SKM-1 (cell line): ENCODE data around the gene TMBIM4.
"Not testable (repeated sequence)": the region's sequence is repeated elsewhere in the genome, so short reads cannot be mapped to it uniquely, and the experiment has no call there.

ENCODE experiments used
- DNase-seq: peaks from one replicate; lab custom pipeline; 2025; ENCODE audit not compliant: unreplicated experiment; lab: John Stamatoyannopoulos, UW

TMBIM4 gene, protein sequence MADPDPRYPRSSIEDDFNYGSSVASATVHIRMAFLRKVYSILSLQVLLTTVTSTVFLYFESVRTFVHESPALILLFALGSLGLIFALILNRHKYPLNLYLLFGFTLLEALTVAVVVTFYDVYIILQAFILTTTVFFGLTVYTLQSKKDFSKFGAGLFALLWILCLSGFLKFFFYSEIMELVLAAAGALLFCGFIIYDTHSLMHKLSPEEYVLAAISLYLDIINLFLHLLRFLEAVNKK

DNA sequence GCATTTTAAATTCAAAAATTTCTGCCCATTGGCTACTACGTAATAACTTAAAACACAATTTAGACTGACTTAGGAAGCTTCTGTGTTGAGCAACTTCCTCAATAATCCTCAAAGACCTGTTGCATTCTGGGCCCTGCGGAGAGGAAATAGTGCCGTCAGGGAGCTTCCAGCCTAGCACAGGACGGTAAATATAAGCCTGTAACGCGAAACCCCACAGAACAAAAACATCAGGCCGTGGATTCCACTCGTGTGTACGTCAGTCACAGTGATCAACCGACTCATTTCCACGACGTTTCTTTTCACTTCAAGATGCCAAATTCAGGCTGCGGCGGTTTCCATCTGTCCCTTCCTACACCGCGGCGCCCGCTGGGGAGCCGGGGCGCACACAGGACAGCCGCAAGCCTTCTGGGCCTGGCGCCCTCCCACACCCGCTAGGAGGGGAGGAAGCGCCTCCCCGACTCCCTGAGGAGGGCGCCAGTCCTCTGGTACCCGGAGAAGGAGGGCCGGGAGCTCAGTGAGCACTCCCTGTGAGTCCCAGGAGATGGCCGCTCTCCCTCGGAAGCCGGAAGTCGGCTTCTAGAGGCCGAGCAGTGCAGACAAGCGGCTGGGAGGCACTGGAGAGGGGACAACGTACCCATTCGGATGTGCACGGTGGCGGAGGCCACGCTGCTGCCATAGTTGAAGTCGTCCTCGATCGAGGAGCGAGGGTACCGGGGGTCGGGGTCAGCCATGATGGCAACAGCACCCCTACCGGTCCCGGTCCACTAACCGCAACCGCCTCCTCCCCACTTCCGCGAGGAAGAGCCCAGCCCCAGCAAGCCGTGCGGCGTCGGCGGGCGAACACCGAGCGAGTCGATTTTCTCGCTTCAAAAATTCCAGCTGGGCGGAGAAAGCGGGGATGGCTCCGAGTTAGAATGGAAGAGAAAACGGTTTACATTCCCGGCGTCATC, at the start of gene TMBIM4:
TMBIM4 (minus strand) TSS at position 776 of the 950 bp plus-strand sequence; CDS start at position 731, 45 bp downstream.
- DNase-seq, result peak; percentile 54

DNA sequence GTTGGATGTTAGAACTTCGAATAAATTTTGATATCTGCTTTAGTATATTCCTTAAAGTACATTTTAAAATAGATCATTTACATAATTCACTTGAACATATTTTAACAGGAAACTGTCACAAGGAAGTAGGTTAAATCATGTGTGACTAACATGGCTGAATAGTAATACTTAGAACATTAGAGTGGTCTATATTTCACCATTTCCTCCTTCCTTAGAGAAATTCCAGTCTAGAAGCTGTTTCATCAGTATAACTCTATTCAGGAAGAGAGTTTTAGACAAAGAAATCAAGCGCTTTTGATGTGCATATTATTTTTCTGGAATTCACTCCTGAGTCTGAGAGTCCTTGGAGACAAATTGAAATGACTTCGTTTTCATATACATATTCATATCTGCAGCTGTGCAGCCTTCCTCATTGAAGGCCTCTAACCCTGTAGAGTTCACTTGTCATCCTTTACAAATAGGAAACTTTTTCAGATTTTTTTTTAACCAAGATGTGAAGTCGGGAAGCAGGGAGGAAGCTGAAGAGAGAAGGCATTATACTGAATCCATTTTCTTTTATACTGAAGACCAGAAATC, 47.6 kb upstream of the TMBIM4 start:
- DNase-seq, result no peak

DNA sequence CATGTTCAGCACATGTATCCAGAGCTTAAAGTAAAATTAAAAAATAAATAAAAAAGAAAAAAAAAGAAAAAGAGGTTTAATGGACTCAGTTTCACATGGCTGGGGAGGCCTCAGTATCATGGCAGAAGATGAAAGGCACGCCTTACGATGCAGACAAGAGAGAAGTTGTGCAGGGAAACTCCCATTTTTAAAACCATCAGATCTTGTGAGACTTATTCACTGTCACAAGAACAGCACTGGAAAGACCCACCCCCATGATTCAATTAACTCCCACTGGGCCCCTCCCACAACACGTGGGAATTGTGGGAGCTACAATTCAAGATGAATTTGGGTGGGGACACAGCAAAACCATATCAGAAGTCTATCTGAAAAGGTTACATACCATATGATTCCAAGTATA, 43.2 kb upstream of the TMBIM4 start:
- DNase-seq, result not testable (repeated sequence)

DNA sequence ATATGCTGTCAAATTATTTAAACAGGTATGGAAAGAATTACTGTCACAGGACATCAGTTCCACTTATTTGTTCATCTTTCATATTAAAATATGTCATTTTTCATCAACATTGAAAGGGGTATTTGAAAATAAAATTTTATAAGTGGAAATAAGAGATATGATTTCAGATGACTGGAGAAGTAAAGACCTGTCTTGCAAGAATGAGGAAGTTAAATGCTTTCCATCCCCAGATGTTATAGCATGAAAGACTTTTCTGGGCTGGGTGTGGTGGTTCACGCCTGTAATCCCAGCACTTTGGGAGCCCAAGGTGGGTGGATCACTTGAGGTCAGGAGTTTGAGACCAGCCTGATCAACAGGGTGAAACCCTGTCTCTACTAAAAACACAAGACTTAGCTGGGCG, 41.8 kb upstream of the TMBIM4 start:
- DNase-seq, result not testable (repeated sequence)

DNA sequence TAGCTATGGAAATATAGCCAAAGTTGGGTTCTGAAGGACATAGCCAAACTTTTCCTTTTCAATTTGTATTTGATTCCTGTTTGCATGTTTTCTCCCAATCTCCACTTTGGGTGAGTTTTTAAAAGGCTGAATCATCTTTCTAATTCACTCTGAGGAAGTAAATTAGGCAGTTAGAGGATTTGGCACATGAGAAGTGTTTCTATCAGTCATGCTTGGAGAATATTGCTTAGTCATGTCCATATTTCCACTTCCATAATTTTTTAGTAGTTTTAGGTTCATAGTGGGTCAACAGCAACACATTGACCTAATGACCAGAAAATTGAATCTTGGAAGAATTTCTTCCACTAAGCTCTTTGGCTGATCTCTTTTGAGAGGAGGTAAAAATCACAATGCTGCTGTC, 41.0 kb upstream of the TMBIM4 start:
- DNase-seq, result no peak

DNA sequence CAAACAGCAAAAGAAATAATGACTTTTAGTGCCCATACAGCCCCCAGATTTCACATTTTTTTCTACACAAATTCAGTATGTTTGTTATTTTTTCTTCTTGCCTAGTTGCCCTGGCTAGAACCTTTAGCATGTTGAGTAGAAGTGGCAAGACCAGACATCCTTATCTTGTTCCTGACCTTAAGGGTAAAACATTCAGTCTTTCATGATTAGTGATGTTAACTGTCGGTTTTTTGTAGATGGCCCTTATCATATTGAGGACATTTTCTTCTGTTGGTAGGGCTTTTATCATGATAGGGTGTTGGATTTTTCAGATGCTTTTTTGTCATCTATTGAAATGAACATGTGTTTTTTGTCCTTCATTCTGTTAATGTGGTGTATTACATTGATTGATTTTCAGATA, 36.3 kb upstream of the TMBIM4 start:
- DNase-seq, result no peak

DNA sequence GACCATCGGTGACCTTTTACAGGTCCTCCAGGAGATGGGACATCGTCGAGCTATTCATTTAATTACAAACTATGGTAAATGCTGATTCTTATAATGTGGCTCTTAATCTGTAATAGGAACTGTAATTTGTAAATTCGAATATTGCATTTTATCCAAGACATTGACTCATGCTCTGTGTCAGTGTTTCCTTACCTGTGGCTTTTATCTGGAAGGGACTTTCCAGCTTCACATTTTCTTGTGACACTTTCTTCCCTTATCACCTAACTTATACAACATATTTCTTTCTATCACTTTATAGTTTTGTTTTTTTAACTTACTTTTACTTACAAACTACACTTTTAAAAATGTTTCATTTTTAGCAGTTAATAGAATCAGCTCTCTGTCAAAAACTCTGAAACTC, 34.0 kb upstream of the TMBIM4 start:
- no peak for DNase-seq

DNA sequence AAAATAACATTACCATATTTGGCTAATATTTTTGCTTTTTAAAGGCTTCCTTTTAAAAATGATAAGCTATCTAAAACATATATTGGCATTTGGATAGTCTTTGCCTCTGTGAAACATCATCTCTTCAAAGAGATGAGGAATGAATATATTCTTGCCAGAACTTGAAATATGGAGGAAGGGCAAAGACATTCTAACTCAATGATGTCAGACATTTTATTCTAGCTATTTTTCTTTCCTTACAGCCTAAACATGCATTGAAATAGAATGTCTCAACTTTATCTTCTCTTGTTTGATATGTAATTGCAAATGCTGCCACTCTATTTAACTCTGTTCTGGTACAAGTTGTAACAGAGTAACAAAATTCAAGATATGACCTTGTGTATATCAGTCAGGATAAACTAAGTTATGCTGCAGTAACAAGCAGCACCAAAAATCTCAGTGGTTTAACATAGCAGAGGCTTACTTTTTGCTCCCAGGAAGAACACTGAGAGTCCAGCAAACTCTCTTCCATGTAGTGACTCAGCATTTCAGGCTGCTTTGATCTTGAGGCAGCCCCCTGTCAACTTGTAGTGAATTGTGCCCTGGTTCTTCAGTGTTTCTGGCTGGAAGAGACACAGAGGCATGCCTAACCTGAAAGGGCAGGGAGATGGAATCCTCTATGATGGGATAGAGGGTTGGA, 30.2 kb upstream of the TMBIM4 start:
- DNase-seq, result no peak

DNA sequence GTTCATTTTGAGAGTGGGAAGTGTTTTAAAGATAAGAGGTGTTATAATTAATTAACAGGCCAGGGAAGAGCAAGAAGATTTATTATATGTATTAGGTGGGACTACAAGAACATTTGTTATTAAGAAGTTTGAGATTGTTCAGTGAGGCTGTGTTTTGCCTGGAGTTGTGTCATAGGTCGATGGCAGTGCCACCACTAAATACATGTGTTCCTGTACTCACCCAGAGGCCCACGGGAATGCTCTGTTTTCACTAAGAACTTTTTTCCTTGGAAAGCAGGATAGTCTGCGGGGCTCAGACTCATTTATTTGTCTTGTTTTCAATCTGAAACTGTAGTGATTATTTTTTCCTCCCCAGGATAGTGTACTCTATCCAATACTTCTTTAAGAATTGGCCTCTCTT, 29.3 kb upstream of the TMBIM4 start:
- DNase-seq, result no peak

DNA sequence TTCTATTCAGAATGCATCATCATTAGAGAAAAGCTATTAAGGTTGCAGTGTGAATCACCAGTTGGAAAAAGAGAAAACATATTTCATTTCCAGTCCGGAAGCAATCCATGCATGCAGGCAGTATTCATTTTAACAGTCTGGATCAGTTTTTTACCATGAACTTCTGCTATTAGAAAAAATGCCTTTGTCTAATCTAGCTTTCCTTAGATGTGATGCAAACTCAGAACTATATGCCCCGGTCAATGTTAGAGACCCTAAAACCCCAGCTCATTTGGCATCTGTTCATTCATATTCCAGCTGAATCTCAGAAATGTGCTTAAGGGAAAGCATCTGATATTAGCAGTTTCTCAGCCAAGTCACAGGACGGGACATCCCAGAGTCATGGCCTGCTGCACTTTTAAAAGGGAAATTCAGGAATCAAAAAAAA, 27.7 kb upstream of the TMBIM4 start:
- no peak for DNase-seq

DNA sequence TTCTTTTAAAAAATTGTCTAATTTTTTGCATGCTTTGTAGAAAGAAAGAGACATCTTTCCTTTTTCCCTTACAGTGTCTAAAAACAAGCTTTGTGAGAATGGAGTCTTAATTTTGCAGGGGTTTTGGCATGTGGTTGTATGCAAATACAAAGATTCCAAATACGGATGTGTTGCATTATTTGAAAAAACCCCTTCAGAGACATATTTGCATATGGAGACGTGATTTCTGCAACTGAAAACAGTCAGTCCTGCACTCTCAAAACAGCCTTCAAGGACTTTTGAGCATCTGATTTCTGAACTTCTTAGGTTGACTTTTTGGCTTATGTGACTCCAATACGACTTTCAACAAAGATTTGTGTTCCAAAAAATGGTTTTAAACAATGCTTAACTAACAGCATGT, 27.0 kb upstream of the TMBIM4 start:
- no peak for DNase-seq

DNA sequence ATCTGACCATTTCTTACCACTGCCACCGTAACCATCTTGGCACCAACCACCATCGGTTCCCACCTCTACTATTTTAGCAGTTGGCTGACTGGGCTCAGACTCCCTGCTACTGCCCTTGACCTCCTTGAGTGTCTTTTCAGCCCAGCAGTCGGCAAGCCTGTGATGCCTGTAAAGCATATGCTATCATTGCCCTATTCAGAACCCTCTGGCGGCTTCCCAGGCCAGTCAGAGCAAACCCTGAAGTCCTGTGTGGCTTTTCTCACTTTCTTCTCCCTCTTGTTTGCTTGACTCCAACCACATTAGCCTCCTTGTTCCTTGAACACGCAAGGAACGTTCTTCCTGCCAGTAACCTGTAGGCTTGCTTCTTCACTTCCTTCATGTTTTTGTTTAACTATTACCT, 25.4 kb upstream of the TMBIM4 start:
- no peak for DNase-seq

DNA sequence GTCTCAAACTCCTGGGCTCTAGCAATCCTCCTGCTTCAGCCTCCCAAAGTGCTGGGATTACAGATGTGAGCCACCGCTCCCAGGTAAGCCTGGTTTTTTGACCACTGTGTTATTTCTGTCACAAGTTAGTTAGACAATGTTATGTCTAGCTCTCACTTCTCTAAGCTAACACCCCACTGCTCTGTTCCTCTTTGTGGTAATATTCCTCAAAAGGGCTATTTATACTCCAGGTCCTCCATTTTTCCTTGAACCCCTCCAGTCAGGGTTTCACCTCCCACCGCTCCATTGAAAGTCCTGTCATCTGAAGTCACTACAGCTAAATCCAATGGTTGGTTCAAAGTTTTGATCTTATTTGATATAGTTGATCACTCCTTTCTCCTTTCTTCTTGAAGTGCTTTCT, 24.3 kb upstream of the TMBIM4 start:
- DNase-seq, result no peak

DNA sequence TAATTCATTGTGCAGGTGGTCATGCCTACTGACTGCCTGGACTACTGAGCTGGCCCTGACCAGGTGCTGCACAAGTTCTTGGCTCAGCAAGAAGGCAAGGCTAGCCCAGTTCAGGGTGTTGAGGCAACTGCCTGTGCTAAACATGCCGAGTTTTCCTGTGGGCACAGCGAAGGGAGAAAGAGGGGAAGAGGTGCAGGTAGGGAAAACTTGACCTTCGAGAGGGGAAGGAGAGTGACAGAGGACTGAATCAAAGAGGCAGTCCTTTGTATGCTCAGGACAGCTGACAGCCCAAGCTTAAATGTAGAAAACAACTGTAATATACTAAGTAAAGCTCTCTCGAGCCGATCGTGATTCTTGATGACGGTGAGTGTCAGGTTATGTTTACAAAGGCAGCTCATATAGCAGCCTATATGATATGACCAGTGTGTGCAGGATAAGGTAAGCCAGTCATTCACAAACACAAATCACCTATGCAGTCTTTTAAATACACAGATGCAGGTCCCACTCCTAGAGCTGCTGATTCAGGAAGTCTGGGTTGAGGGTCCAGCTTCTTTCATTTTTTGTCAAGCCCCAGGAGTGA, 21.8 kb upstream of the TMBIM4 start:
- no peak for DNase-seq

DNA sequence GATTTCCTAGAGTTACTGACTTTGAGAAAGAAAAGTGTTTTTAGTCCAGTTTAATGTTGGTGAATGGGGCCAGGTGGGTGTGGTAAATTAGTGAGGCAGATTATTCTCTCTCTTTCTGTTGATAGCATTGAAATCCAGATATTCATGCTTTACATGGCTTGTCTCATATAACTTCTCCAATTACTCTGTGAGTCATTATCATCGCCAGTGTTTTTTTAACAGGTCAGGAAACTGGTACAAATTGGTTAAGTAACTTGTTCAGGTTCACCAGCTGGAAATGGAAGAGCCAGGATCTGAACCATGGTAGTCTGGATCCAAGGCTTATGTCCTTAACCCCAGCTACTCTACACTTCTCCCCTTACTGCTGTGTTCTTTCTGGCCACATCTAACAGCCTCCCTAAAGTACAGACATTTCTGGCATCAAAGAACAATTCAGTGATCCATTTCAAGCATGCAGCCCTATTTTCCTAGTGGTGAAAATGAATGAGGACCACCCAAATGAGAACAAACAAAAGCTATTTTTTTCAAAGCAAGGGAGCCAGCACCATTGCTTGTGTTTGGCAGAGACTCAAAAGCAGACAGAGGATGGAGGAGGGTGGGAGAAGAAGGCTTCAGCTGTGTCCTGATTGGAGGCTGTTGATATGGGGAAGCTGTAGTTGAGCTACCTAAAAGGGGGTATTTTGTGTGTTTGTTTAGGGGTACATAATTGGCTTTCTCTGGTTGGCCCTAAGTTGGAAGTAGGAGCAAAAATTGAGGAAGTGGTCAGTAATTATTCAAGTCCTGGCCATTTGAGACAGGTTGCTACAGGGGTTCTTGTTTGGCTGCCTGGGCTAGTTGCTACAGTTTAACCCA, 20.9 kb upstream of the TMBIM4 start:
- DNase-seq, result no peak

DNA sequence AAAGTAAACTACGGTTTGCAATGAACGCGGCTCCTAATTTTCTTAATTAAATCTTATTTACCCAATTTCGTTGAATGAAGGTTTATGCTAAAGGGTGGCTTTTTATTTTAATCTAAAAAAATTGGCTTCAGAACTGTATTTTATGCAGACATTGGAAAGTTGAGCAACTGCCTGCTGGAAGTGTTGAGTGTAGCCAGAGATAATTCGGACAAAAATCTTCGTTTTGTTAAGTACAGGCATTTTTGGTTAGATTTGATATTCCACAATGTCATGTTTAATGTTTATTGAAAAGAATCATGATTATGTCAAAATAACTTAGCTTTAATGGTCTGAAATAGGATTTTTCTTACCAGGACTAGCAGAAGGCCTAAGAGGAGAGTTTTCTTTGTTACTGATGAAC, 20.1 kb upstream of the TMBIM4 start:
- no peak for DNase-seq

DNA sequence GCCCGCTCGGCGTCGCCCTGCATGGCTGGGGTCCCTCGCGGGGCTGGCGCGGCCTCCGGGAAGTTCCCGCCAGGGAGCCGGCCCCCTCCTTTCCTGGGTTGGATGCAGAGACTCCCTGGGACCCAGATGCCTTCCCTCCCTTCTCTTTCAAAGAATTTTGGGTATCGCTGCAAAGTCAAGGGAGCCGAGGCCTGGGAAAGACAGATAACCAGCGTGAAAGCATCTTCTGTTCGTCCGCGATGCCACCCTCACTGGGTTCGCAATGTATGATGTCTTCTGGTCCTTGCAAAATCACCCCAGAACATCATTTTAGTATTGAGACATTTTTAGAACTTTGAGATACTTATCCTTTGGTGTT, 19.7 kb upstream of the TMBIM4 start:
- no peak for DNase-seq

DNA sequence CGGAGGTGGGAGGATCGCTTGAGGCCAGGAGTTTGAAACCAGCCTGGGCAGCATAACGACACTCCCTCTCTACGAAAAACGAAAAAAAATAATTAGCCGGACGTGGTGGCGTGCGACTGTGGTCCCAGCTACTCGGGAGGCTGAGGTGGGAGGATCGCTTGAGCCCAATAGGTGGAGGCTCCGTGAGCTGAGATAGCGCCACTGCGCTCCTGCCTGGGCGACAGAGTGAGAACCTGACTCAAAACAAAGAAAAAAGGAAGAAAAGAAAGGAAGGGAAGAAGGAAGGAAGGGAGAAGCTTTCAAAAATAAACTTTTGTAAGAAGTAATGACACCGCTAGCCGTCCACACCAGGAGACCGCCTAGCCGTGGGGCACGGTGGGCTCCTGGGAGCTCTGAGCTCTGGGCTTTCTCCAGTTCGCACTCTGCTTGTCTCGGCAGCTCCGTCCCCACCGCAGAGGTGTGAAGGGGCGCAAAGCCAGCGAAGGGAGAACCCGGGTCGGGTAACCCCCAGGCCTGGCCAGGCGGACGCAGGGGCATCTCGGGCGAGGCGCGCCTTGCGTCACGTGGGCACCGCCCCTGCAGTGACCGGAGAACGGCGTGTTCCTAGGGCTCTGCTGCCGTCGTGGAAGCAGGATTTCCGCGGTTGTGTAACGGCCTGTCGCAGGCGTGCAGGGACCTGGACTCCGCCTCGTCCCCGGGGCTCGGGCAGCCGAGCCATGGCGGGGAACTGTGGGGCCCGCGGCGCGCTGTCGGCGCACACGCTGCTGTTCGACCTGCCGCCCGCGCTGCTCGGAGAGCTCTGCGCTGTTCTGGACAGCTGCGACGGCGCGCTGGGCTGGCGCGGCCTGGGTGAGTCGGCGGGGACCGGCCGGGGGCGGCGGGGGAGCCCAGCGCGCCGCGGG, 19.0 kb upstream of the TMBIM4 start, which contains the start of gene IRAK3:
IRAK3 (plus strand) TSS at position 631 of the 902 bp plus-strand sequence; CDS start at position 717, 86 bp downstream.
- DNase-seq, result peak; percentile 34

DNA sequence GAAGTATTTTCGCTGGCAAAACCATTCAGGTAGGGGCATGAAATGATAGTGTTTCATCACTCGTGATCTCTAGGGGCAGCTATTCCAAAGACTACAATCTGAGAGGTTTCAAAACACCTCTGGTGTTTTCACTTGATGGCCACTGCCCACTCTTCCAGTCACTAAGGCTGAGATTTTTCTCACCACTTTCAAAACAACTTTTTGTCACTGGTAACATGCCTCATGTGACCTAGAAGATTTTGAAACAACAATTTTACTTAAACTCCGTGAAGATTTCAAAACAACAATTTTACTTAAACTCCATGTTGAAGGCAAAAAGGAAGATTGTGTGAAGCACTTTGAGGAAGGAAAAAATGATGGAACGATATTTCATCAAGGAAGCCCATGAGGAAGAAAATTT, 18.0 kb upstream of the TMBIM4 start:
- no peak for DNase-seq
